IMR-90 (cell line): ENCODE measurements around the gene PSAPL1. TPM values are rescaled to one million over a fixed set of nuclear protein-coding genes. Genes with fewer than 3 reads are reported as not detected.

ENCODE experiments used
- ATAC-seq: fragments of 200-7000 bp; cut with Tn5 transposase; 2 replicates; pipeline ENCODE4 v1.9.1; 2020; ENCODE audit warnings: low read depth, mild to moderate bottlenecking, moderate library complexity
- BruUV-seq: library from RNA; stranded (reverse); fragments of 400-500 nt; replicated peaks from 2 replicates; lab custom pipeline; 2021; lab: Mats Ljungman, UMichigan
- CTCF ChIA-PET: fragments of 300-600 bp; formaldehyde crosslinking; extraction: SDS; loops from one replicate; lab custom pipeline; 2021; ENCODE audit warnings: antibody characterized with exemption; lab: Yijun Ruan, JAX
- POLR2A ChIA-PET: fragments of 300-600 bp; sonication (Branson Sonifier 250); formaldehyde crosslinking; loops from one replicate; lab custom pipeline; 2022; ENCODE audit warnings: antibody characterized with exemption; ENCODE audit not compliant: unreplicated experiment; lab: Charles Lee
- DNase-seq: peaks from one replicate; pipeline ENCODE4 v3.0.0; 2013
- H2AFZ ChIP-seq: replicated peaks from 2 replicates; pipeline ENCODE3; 2013; ENCODE audit warnings: low read length, mild to moderate bottlenecking; ENCODE audit not compliant: poor library complexity
- H2AK5ac ChIP-seq: 2 replicates; pipeline ENCODE4 v1.6.1; 2013; ENCODE audit warnings: low read depth, low read length, inconsistent platforms
- H2AK9ac ChIP-seq: replicated peaks from 2 replicates; pipeline ENCODE3; 2013; ENCODE audit warnings: mild to moderate bottlenecking, low read depth, low read length, moderate library complexity; ENCODE audit not compliant: poor library complexity
- H2BK120ac ChIP-seq: 2 replicates; pipeline ENCODE4 v1.6.1; 2013; ENCODE audit warnings: low read depth, low read length, inconsistent platforms
- H2BK15ac ChIP-seq: 3 replicates; pipeline ENCODE4 v1.6.1; 2013; ENCODE audit warnings: low read depth, low read length, inconsistent platforms
- H2BK20ac ChIP-seq: 2 replicates; pipeline ENCODE4 v1.6.1; 2013; ENCODE audit warnings: low read depth, mild to moderate bottlenecking, inconsistent platforms, low read length, moderate library complexity
- H2BK5ac ChIP-seq: 2 replicates; pipeline ENCODE4 v1.6.1; 2013; ENCODE audit warnings: mild to moderate bottlenecking, low read depth, low read length, inconsistent platforms; ENCODE audit not compliant: poor library complexity, severe bottlenecking
- H3K14ac ChIP-seq: replicated peaks from 2 replicates; pipeline ENCODE4 v1.6.1; 2013; ENCODE audit warnings: low read depth, low read length, inconsistent platforms
- H3K18ac ChIP-seq: 2 replicates; pipeline ENCODE4 v1.6.1; 2013; ENCODE audit warnings: low read depth, low read length, control low read depth
- H3K23ac ChIP-seq: 2 replicates; pipeline ENCODE4 v1.6.1; 2013; ENCODE audit warnings: low read depth, low read length, inconsistent platforms
- H3K27ac ChIP-seq: 2 replicates; pipeline ENCODE4 v1.5.1; 2013; ENCODE audit warnings: mild to moderate bottlenecking, control low read depth, low read length; ENCODE audit not compliant: insufficient read depth
- H3K27me3 ChIP-seq: 2 replicates; pipeline ENCODE4 v1.6.1; 2013; ENCODE audit warnings: low read length; ENCODE audit not compliant: control insufficient read depth, insufficient read depth
- H3K36me3 ChIP-seq: 2 replicates; pipeline ENCODE4 v1.6.1; 2013; ENCODE audit warnings: low read length, mixed read lengths; ENCODE audit not compliant: control insufficient read depth, insufficient read depth
- H3K4ac ChIP-seq: 2 replicates; pipeline ENCODE4 v1.6.1; 2013; ENCODE audit warnings: low read depth, low read length, inconsistent platforms
- H3K4me1 ChIP-seq: 2 replicates; pipeline ENCODE4 v1.6.1; 2013; ENCODE audit warnings: low read length, mixed read lengths; ENCODE audit not compliant: control insufficient read depth, insufficient read depth
- H3K4me2 ChIP-seq: 2 replicates; pipeline ENCODE4 v1.6.1; 2013; ENCODE audit warnings: low read depth, mild to moderate bottlenecking, control low read depth, low read length, moderate library complexity
- H3K4me3 ChIP-seq: 2 replicates; pipeline ENCODE4 v1.5.1; 2013; ENCODE audit warnings: low read depth, mild to moderate bottlenecking, control low read depth, low read length, moderate library complexity; ENCODE audit not compliant: insufficient read depth
- H3K56ac ChIP-seq: 2 replicates; pipeline ENCODE4 v1.6.1; 2013; ENCODE audit warnings: low read length, inconsistent platforms; ENCODE audit not compliant: insufficient read depth; ENCODE audit errors: extremely low read depth
- H3K79me1 ChIP-seq, 2 experiments: 2 replicates each; pipeline ENCODE4 v1.6.1; 2013; ENCODE audit warnings: low read length in 2 of 2, inconsistent platforms in 1 of 2, low read depth in 1 of 2
- H3K9ac ChIP-seq: 2 replicates; pipeline ENCODE4 v1.6.1; 2013; ENCODE audit warnings: low read depth, low read length, control low read depth
- H3K9me1 ChIP-seq: 2 replicates; pipeline ENCODE4 v1.6.1; 2013; ENCODE audit warnings: low read length, inconsistent platforms; ENCODE audit not compliant: insufficient read depth
- H3K9me3 ChIP-seq: 2 replicates; pipeline ENCODE4 v1.6.1; 2013; ENCODE audit warnings: low read length; ENCODE audit not compliant: control insufficient read depth, insufficient read depth
- H4K20me1 ChIP-seq: 2 replicates; pipeline ENCODE4 v1.6.1; 2013; ENCODE audit warnings: low read length, inconsistent platforms; ENCODE audit not compliant: insufficient read depth
- H4K5ac ChIP-seq: 2 replicates; pipeline ENCODE4 v1.6.1; 2013; ENCODE audit warnings: mild to moderate bottlenecking, low read depth, low read length, control low read depth
- H4K8ac ChIP-seq, 2 experiments: 2 replicates each; pipeline ENCODE4 v1.6.1; 2013; ENCODE audit warnings: low read depth in 2 of 2, low read length in 2 of 2, control low read depth in 1 of 2, inconsistent platforms in 1 of 2
- H4K91ac ChIP-seq: 2 replicates; pipeline ENCODE4 v1.6.1; 2013; ENCODE audit warnings: low read depth, low read length, inconsistent platforms; ENCODE audit not compliant: insufficient read depth
- WGBS, 2 experiments: methylation state at CpG; one replicate each; pipeline versions ENCODE4 v1.1.5 to v1.1.7; 2013; ENCODE audit warnings: missing lambda C conversion rate in 2 of 2; ENCODE audit not compliant: insufficient read length in 1 of 2; ENCODE audit errors: extremely low coverage in 2 of 2; 5-methylcytosine and 5-hydroxymethylcytosine counted together
- dilution Hi-C: fragments of 300-500 bp; cut with HindIII; formaldehyde crosslinking; loops from one replicate; pipeline ENCODE4 v1.14.3; 2018; ENCODE audit warnings: low sequenced_read_pairs; ENCODE audit not compliant: unreplicated experiment
- in situ Hi-C: fragments of 300-500 bp; cut with MboI; formaldehyde crosslinking; loops from 3 replicates; pipeline ENCODE4 v1.14.3; 2019; ENCODE audit warnings: low sequenced_read_pairs, inconsistent platforms, mixed read lengths
- intact Hi-C: fragments of 100-400 bp; cut with micrococcal nuclease; formaldehyde crosslinking; loops from 2 replicates; pipeline ENCODE4 v1.10.0; 2022
- polyA plus RNA-seq, 3 experiments: library from polyadenylated mRNA; depleted of rRNA; stranded (reverse); fragments of >200 nt; gene quantifications; 2 replicates each; pipeline ENCODE4 v1.2.3, GENCODE V29; 2012; ENCODE audit warnings: low replicate concordance in 1 of 3
- total RNA-seq: library from RNA; depleted of rRNA; stranded (reverse); fragments of >200 nt; gene quantifications from 2 replicates; pipeline ENCODE4 v1.2.3, GENCODE V29; 2012
- TF ChIP-seq, protein P1 (sequence below): fragments of 150-350 bp; IDR thresholded peaks from 2 replicates; pipeline ENCODE4 v1.6.1; 2017; ENCODE audit warnings: mild to moderate bottlenecking, antibody characterized with exemption, low read length, low read depth

The PSAPL1 gene
- total and polyA plus RNA-seq, 2 of the 4 experiments (the other 2 are of a cell fraction), result not detected

DNA sequence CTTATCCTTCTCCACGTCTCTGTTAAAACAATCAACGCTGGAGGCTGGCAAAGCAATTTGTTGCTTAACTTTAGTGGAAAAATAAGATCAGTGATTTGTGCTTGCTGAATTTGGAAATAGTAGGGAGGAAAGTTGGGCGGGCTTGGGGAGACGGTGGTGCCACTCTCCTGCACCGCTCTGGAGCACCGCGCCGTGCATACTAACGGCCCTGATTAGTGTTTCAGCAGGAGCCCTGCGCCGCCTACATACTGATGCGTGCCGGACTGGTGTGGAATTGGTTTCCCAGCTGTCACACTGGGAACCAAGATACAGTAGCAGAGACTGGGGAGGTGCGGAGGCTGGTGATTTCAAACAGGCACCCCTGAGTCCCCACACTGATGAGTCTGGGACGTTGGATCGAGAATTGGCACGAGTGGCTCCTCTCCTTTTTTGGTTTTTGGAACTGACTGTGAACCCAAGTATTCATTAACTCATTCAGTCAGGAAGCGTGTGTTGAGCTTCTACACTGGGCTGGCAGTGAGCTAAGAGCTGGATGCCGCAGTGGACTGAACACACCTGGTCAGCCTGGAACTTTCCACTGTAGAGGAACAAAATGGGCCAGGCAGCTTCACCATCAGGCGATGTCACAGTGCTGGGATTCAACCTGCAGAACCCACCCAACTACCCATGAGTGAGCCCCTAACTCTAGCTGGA, 29.0 kb upstream of the PSAPL1 start:
- H2BK15ac ChIP-seq, result no peak overlapping the region
- H3K27ac ChIP-seq, result no peak overlapping the region
- dilution Hi-C loops (no loop called here), intact Hi-C loops (no loop called here), in situ Hi-C loops (no loop called here)
- no peak overlapping the region for H2BK5ac ChIP-seq
- H3K4ac ChIP-seq, result no peak overlapping the region
- H3K23ac ChIP-seq, result no peak overlapping the region
- no peaks in the 10 kb centered on the region for H3K4me1 ChIP-seq
- WGBS, 2 experiments, result 58% methylated on average over 6 of the region's 20 CpGs; no CpG with 5 or more reads in 1 of the 2 experiments
- no peak overlapping the region for H2BK120ac ChIP-seq
- no TSS peak for BruUV-seq
- H3K79me1 ChIP-seq, result no peaks in the 10 kb centered on the region
- H3K18ac ChIP-seq, result no peak overlapping the region
- H3K14ac ChIP-seq, result no peak overlapping the region
- DNase-seq (no peak), ATAC-seq (no peak)
- H3K4me2 ChIP-seq, result no peak overlapping the region
- peaks cover 4% of the 10 kb centered on the region; the same call in 1 of the 2 replicates for H3K9me3 ChIP-seq
- no peak overlapping the region for H3K9ac ChIP-seq
- H3K4me3 ChIP-seq, result no peak overlapping the region
- H4K8ac ChIP-seq, result no peak overlapping the region
- H2AFZ ChIP-seq, result no peak overlapping the region
- H4K20me1 ChIP-seq, result no peaks in the 10 kb centered on the region
- H3K36me3 ChIP-seq, result no peaks in the 10 kb centered on the region
- TF ChIP-seq, protein P1, sequence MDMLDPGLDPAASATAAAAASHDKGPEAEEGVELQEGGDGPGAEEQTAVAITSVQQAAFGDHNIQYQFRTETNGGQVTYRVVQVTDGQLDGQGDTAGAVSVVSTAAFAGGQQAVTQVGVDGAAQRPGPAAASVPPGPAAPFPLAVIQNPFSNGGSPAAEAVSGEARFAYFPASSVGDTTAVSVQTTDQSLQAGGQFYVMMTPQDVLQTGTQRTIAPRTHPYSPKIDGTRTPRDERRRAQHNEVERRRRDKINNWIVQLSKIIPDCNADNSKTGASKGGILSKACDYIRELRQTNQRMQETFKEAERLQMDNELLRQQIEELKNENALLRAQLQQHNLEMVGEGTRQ, result no peak
- POLR2A ChIA-PET, result no interaction called here
- H4K5ac ChIP-seq, result no peak overlapping the region
- peaks cover 30% of the 10 kb centered on the region for H3K27me3 ChIP-seq
- H2AK5ac ChIP-seq, result no peak overlapping the region
- no peak overlapping the region for H3K56ac ChIP-seq
- CTCF ChIA-PET, result no interaction called here
- H2BK20ac ChIP-seq, result no peak overlapping the region
- H2AK9ac ChIP-seq, result no peak overlapping the region
- H3K9me1 ChIP-seq, result no peaks in the 10 kb centered on the region
- no peak overlapping the region for H4K91ac ChIP-seq
